A549 (cell line): Measurements from ENCODE around the gene PSMD6.

Source experiments
- RAD21 ChIP-seq, 2 experiments: fragments of >200 bp in 1 of 2; sonication (Bioruptor Twin) in 1 of 2; formaldehyde crosslinking in 1 of 2; IDR thresholded peaks in 1 of 2; conservative IDR thresholded peaks in 1 of 2; 2 replicates in 1 of 2; 3 replicates in 1 of 2; pipeline ENCODE4 v1.6.1; 2012 to 2018; ENCODE audit warnings: inconsistent platforms in 1 of 2
- TF ChIP-seq, protein P1 (sequence below): fragments of >200 bp; sonication (Bioruptor Twin); formaldehyde crosslinking; IDR thresholded peaks from 3 replicates; pipeline ENCODE4 v1.5.1; 2016

DNA sequence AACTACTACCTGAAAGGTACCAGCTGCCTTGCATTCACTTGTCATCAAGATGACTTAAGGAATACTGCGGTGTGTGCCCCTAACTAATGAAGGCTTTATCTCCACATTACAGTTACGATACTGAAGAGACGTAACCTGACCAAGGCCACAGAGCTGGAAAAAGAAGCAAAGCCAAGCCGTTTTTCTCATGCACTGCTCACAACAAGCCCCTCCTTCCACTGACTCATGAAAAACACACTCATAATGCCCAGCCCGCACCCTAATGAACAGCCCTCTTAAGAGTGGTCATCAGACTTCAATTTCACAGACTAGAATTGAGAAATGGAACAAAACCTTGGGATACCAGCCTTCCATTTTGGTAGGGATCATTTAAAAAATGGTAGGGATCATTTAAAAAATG, 11.6 kb downstream of the PSMD6 start:
- no peak for TF ChIP-seq RAD21 (conservative IDR thresholded peaks at IDR 0.05 in 1 of 2, IDR thresholded peaks at IDR 0.05 in 1 of 2)
- TF ChIP-seq, protein P1, sequence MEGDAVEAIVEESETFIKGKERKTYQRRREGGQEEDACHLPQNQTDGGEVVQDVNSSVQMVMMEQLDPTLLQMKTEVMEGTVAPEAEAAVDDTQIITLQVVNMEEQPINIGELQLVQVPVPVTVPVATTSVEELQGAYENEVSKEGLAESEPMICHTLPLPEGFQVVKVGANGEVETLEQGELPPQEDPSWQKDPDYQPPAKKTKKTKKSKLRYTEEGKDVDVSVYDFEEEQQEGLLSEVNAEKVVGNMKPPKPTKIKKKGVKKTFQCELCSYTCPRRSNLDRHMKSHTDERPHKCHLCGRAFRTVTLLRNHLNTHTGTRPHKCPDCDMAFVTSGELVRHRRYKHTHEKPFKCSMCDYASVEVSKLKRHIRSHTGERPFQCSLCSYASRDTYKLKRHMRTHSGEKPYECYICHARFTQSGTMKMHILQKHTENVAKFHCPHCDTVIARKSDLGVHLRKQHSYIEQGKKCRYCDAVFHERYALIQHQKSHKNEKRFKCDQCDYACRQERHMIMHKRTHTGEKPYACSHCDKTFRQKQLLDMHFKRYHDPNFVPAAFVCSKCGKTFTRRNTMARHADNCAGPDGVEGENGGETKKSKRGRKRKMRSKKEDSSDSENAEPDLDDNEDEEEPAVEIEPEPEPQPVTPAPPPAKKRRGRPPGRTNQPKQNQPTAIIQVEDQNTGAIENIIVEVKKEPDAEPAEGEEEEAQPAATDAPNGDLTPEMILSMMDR = no peak
